Muscle of arm (tissue), 14 donors: ENCODE measurements around the gene RPP38. TPM values are rescaled to one million over a fixed set of nuclear protein-coding genes. Genes with fewer than 3 reads are reported as not detected.
A peak's percentile ranks its signal among the peaks of the same experiment; 100 is the strongest.

Experiments used
- DNase-seq: peaks from one replicate; pipeline ENCODE4 v3.0.0-alpha.2; 2013
- long read RNA-seq, 11 donors: transcript quantifications; one replicate each; lab custom pipeline, GENCODE V29; 2026
- polyA plus RNA-seq, 12 donors: library from polyadenylated mRNA; unstranded; fragments of 120-200 nt; gene quantifications; one replicate each; pipeline ENCODE4 v1.2.1, GENCODE V29; 2013; ENCODE audit not compliant: insufficient read length in 12 of 12

The RPP38 gene, protein sequence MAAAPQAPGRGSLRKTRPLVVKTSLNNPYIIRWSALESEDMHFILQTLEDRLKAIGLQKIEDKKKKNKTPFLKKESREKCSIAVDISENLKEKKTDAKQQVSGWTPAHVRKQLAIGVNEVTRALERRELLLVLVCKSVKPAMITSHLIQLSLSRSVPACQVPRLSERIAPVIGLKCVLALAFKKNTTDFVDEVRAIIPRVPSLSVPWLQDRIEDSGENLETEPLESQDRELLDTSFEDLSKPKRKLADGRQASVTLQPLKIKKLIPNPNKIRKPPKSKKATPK
- 10 to 100 TPM in 10 of 12 donors, not detected in 2; 11.5 to 17.4 (median 14.7) TPM for polyA plus RNA-seq
- long read RNA-seq, donor 1, transcript RPP38-203 (2 exons, 1,030 nt) = major isoform, 7 of 26 reads
- long read RNA-seq, donor 1, transcript RPP38-201 (3 exons, 1,457 nt) = major isoform, 7 of 26 reads
- long read RNA-seq, donor 1, partial matches to known transcripts = 7 of 26 reads
- long read RNA-seq, donor 1, other reads (novel, unspliced or antisense) = 0 of 26 reads
- long read RNA-seq, donor 2, partial matches to known transcripts = 10 of 21 reads
- long read RNA-seq, donor 2, other reads (novel, unspliced or antisense) = 0 of 21 reads
- long read RNA-seq, donor 3, partial matches to known transcripts = 0 of 4 reads
- long read RNA-seq, donor 3, other reads (novel, unspliced or antisense) = 0 of 4 reads
- long read RNA-seq, donor 4, partial matches to known transcripts = 0 of 3 reads
- long read RNA-seq, donor 4, other reads (novel, unspliced or antisense) = 0 of 3 reads
- long read RNA-seq, donor 5 = 0 reads
- long read RNA-seq, donor 6, partial matches to known transcripts = 0 of 5 reads
- long read RNA-seq, donor 6, other reads (novel, unspliced or antisense) = 0 of 5 reads
- long read RNA-seq, donor 7, partial matches to known transcripts = 0 of 5 reads
- long read RNA-seq, donor 7, other reads (novel, unspliced or antisense) = 0 of 5 reads
- long read RNA-seq, donor 8, partial matches to known transcripts = 0 of 3 reads
- long read RNA-seq, donor 8, other reads (novel, unspliced or antisense) = 0 of 3 reads
- long read RNA-seq, donor 9, partial matches to known transcripts = 11 of 16 reads
- long read RNA-seq, donor 9, other reads (novel, unspliced or antisense) = 0 of 16 reads
- long read RNA-seq, donor 10, partial matches to known transcripts = 0 of 2 reads
- long read RNA-seq, donor 10, other reads (novel, unspliced or antisense) = 0 of 2 reads
- long read RNA-seq, donor 11, transcript RPP38-203 (2 exons, 1,030 nt) = major isoform, 5 of 19 reads
- long read RNA-seq, donor 11, partial matches to known transcripts = 6 of 19 reads
- long read RNA-seq, donor 11, other reads (novel, unspliced or antisense) = 5 of 19 reads

- peak; percentile 98 for DNase-seq
These were observed at the start of gene RPP38 for GRCh38 chr10:15097011-15097812. Gene RPP38 (plus strand): TSS chr10:15097355. CDS start chr10:15103315, 5,960 bp downstream.

DNA sequence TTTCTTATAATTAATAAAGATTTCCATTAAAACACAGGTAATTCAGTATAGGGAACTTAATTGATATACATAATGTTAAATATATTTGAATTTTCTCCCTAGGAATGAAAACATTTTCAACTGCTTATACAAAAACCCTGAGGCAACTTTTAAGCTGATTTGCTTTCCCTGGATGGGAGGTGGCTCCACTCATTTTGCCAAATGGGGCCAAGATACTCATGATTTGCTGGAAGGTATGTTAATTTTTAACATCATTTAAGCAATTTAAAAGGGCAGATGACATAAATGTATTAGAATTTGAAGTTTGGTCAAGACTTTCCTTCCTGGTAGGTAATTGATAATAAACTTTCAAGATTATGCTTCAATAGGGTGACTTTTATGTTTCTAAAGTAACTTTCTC is 47.6 kb upstream of the RPP38 start:
- no peak for DNase-seq

DNA sequence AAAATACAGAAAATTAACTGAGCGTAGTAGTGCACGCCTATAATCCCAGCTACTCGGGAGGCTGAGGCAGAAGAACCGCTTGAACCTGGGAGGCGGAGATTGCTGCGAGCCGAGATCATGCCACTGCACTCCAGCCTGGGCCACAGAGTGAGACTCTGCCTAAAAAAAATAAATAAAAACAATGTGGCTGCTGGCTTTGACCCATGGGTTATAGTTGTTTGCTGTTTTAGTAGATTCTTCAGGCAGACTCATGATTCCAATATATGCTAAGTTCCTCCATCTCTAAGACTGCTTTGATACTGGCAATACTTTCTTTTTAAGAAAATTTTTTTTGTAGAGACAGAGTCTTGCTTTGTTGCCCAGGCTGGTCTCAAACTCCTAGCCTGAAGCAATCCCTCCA is 45.0 kb upstream of the RPP38 start:
- DNase-seq = no peak

- DNase-seq = no peak
These were observed 44.1 kb upstream of the RPP38 start for GRCh38 chr10:15053061-15053460.

DNA sequence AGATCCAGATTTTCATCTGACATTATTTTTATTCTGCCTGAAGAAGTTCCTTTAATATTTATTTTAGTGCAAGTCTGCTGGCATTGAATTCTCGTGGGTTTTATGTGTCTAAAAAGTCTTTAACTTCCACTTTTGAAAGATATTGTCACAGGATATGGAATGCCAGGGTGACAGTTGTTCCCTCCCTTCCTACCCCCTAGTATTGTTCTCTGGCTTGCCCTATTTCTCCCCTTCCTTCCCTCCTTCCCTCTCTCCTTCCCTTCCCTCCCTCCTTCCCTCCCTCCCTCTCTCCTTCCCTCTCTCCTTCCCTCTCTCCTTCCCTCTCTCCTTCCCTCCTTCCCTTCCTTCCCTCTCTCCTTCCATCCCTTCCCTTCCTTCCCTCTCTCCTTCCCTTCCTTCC is 38.5 kb upstream of the RPP38 start:
- DNase-seq = no peak

DNA sequence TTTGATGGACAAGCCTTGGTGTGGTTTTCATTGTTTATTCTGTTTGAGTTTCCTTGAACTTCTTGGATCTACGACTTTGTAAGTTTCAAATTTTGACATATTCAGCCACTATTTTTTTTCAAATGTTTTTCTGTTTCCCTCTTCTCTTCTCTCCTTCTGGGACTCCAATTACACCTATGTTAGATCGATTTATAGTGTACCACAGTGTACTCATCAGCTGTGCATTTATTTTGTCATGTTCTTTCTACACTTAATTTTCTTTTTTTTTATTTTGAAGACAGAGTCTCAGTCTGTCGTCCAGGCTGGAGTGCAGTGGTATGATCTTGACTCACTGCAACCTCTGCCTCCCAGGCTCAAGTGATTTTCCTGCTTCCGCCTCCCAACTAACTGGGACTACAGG is 37.2 kb upstream of the RPP38 start:
- DNase-seq = no peak

- DNase-seq = no peak
These were observed 36.5 kb upstream of the RPP38 start for GRCh38 chr10:15060638-15061037.

DNA sequence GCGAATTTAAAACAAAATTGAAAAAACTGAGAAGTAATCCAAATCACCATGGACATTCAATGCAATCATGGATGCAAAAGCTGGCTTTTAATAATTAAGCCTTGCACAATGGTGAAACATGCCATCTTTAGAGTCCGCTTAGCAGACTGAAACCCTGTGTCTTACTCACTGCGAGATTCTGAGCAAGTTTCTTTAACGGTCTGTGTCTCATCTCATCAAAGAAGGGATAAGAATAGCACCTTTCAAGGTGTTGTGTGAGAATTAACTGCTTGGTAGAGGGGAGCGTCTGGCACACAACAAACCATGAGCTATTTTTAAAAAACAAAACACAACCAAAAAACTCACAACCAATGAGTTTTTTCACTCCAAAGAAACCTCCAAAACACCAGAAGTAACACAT is 30.0 kb upstream of the RPP38 start:
- DNase-seq = no peak

DNA sequence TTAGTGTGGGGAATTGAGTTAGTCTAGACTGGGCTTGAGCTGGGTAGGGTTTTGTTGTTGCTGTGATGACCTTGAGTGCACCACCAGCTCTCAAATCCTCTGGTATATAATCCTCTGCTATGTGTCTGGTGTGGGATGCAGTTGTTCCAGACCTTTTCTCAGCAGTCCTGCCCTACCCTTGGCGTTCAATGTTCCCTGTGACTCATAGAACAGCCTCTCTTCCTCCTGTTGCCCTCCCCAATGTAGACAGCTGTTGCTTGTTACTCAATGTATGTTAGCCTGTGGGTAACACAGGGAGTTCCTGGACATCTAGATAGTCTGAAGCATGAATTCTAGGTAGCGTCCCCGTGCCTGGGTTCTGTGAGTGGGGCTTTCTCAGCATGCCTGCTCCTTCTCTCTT is 28.4 kb upstream of the RPP38 start:
- no peak for DNase-seq

GRCh38 chr10:15069230-15069629 is 27.9 kb upstream of the RPP38 start:
- no peak for DNase-seq

GRCh38 chr10:15072358-15072757 is 24.8 kb upstream of the RPP38 start:
- DNase-seq = no peak

- DNase-seq = no peak
These were observed 21.7 kb upstream of the RPP38 start for GRCh38 chr10:15075421-15075820.

GRCh38 chr10:15083674-15084501 is 13.3 kb upstream of the RPP38 start:
- DNase-seq = no peak

DNA sequence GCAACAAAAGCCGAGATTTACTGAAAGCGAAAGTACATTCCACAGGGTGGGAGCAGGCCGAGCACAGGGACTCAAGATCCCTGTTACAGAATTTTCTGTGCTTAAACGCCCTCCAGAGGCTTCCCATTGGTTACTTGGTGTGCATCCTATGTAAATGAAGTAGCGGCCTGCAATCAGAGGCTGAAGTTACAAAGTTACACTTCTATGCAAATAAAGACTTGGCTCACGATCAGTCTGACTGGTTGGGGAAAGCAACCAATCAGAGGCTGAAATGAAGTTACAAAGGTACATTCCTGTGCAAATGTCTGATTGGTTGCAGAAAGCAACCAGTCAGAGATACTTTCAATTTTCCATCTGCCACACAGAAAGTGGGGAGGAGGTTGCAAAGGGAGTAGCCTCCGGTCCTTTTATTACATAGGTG is 12.6 kb upstream of the RPP38 start:
- peak; percentile 82 for DNase-seq

GRCh38 chr10:15088428-15089261 is 8.5 kb upstream of the RPP38 start, which contains the start of gene ACBD7:
Gene ACBD7 (minus strand): TSS chr10:15088776. CDS start chr10:15088728, 48 bp downstream.
- DNase-seq = peak; percentile 75

DNA sequence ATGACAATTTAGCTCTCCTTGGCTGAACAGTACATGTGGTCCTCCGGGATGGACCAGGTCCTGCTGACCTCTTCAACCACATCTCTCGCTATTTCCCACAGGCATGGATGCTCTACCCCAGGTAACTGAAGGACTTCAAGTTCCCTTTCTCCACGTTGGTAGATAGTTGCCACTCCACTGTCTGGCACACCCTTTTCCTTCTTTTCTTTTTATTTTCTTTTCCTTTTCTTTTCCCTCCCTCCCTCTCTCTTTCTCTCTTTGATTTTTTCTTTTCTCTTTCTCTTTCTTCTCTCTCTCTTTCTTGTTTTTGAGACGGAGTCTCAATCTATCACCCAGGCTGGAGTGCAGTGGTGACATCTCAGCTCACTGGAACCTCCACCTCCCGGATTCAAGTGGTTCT is 5.7 kb upstream of the RPP38 start:
- DNase-seq = no peak

DNA sequence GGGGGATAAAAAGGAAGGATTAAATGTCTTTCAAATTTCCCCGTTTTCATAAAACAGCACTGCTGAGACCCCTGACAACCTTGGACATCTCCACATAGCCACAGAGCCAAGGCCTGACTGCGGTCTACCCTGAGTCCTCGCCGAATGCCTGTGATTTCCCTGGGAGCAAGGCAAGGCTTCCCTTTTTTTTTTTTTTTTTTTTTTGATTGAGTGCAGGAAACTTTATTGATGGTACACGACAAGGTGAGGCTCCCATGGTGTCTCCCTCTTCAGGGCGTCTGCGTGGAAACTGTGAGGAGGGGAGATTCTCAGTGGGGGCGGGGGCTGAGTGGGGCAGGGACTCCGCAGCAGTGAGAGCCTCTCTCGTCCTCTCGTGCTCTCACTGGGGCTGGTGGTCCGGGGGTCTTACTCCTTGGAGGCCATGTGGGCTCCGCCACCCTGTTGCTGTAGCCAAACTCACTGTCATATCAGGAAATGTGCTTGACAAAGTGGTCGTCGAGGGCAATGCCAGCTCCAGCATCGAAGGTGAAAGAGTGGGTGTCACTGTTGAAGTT is 4.2 kb upstream of the RPP38 start:
- DNase-seq = no peak

DNA sequence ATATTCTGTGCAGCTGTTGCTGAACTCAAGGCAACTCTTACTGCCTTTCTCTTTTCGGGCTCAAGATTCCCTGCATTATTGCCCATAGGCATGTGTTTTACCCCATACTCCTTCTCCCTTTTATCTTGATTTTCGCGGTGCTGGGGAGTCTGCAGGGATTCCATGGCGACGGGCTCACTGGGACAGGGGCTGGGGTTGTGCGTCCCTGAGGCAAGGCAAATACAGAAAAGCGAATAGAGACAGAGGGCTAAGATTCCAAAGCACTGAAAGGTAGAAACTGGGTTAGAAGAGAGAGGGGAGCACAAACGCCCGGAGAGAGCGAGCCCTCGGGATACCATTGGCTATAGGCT is 519 bp upstream of the RPP38 start:
- DNase-seq = no peak

DNA sequence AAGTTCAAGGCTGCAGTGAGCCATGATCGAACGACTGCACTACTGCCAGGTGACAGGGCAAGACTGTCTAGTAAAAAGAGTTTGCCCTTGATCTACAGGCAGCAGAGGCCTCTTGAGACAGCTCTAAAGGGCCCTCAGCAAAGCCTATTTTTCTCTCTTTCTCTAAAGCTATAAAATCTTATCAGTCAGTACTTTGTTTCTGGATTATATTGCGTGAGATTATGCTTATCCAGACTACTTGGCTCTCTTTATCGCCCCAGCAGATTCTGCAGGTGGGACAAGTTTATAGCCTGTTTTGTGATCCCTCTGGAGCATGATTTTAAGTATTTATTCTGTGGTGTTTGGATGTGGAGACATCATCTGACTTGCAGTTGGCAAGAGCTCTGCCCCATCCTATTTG is 2.7 kb downstream of the RPP38 start:
- DNase-seq = no peak
